Stimulated activated CD4-positive, alpha-beta T cell treated with anti-CD3 and anti-CD28 coated beads, Interleukin-4, amount 100 ng/mL, for 1 hour (primary cell): ENCODE measurements around the gene REXO4.
A peak's percentile ranks its signal among the peaks of the same experiment; 100 is the strongest.
"Not testable (repeated sequence)": the region's sequence is repeated elsewhere in the genome, so short reads cannot be mapped to it uniquely, and the experiment has no call there.

Experiments
- DNase-seq: peaks from one replicate; pipeline ENCODE4 v3.0.0-alpha.2; 2020

REXO4 gene

DNA sequence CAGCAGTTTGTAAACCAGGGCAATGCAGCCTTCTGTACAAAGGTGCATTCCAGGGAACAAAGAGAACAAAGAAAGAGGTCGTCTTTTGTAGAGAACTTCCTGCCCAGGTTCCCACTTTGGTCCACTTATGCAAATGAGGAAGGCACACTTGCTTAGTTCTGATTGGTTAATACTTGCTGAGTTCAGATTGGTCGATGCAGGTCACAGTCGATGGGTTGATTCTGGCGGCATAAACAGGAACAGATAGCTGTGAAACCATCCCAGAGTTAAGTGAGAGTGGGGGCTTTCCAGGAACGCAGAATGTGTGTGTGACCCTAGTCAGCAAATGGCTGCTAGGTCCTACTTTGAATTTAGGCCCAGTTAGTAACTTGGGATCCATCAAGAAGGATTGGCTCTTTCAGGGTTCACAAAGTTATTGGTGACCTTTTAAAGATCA is 2.6 kb upstream of the REXO4 start:
- DNase-seq, result no peak

DNA sequence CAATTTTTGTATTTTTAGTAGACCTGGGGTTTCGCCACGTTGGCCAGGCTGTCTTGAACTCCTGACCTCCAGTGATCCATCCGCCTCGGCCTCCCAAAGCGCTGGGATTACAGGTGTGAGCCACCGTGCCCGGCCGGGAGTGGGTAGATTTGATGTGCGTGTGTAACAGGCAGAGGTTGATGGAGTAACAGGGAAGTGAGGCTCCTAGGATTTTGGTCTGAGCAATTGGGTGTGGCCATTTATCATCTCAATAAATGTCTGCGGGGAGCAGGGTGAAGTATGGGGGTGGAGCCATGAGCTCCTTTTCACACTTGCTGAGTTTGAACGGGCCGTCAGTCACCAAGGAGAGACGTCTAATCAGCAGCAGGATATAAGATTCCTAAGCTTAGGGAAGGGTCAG is 1.2 kb upstream of the REXO4 start:
- no peak for DNase-seq

DNA sequence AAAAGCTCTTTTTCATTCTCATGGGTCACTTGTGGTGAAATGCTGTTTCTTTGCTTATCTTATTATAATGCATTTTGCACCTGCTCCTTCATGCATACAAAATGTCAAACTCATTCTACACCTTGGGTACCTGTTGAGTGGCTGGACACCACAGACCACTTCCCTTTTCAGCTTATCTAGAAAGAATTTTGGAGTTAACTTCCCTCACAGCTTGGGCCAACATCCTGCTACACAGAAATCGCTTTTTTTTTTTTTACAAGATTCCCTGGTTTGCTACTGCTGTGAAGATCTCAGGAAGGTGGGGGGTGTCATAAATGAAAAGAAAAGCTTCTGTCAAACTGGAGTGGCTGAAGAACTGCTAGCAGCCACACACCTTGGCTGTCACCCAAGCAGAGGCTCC is 2.6 kb downstream of the REXO4 start:
- DNase-seq, result no peak

DNA sequence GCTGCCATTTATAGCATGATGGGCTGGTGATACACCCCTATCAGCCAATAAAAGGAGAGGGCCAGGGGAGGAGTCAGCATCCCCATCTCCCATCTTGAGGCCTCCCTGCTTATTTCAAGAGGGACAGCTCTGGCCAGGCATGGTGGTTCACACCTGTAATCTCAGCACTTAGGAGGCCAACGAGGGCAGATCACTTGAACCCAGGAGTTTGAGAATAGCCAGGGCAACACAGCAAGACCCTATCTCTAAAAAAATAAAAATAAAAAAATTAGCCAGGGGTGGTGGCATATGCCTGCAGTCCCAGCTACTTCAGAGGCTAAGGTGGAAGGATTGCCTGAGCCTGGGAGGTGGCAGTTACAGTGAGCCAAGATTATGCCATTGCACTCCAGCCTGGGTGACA is 9.8 kb downstream of the REXO4 start:
- DNase-seq, result no peak

DNA sequence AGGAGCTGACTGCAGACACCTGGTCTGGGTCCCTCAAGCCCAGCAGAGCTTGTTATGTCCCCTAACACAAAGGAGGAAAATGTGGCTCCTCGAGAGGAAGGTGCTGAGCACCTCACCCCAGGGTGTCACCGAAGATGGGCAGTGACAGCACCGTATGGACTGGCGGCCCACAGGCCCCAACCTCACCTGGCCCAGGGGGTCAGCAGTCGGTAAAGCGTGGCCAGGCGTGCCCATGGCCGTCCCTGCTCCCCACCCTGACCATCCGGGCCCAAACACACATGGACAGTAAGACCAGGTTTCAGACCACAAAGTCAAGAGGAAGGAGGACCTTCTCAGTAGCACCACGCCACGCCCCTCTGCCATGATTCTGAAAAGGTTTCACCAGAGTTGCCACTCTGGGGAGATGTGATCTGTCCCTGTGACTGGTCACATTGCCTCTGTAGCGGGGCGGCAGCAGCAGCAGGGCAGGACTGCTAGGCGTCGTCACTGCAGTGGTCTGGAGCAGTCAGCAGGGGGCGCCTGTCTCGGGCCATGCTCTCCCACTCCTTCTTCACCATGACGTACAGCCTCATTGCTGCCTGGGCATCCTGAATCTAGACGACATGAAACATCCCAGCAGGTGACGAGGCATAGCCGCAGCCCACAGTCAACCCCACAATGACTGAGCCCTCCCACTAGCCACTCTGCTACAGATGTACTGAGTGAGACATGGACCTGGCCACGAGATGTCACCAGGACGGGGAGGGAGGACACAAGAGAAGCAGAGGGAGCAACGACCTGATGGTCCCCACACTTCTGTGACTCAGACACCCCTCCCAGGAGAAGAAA is 11.1 kb downstream of the REXO4 start:
- DNase-seq, result peak; percentile 81

DNA sequence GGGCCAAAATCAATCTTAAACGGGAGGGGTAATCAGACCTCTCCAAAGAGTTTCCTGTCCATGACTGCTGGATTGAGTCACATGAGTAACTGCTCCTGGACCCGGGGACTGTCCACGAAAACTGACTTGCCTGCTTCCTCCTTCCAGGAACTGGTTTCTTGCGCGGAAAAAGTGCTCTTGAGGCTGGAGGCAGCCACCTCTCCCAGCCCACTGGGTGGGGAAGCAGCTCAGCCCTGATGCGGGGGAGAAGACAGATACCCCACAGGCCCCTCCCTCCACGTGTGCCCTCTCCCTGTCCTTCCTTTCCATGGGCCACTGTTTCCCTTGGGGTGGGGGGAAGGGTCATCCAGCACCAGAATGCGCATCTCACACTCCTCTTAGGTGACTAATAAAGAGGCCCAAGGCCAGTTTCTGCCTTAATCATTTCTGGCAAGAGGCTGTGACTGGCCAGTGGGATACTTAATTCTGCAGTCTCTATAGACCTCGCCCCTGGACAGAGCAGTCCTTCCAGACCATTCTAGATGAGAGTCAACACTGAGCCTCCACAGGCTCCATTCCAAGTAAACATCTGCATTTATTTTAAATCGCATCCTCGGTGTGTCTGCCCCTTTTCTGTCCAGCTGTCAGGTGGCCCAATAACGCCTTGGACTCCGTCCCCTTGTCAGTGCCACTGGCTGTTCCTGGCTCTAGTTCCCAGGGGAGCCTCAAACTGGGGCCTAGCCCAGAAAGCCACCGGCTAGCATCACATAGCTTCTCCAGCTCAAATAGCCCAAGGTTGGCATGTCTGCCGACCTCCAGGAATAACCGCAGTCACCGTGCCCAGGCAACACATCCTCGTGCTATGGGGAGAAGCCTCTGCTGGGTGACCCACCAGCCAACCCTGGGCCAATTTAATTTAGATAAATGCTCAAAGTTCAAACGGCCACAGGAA is 12.0 kb downstream of the REXO4 start:
- no peak for DNase-seq

DNA sequence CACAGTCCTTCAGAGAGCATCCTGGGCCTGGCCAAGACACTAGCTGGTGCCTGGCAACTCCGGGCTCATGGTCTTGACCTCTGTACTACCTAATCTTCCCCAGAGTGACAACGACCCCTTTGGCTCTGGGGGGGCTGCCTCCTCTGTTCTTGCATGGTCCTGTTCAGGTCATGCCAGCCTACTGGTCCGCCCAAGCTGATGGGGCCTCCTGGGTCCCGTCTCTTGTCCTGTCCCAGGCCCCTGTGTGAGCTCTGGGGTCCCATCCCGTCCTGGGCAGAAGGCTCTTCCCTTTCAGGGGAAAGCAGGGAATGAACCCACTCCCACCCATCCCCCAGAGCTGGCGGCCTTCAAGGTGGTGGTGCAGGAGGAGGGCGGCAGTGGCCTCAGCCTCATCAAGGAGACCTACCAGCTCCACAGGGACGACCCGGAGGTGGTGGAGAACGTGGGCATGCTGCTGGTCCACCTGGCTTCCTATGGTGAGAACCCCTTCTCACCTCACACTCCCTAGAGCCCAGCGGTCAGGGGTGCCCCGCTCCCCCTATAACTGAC is 13.3 kb downstream of the REXO4 start:
- no peak for DNase-seq

DNA sequence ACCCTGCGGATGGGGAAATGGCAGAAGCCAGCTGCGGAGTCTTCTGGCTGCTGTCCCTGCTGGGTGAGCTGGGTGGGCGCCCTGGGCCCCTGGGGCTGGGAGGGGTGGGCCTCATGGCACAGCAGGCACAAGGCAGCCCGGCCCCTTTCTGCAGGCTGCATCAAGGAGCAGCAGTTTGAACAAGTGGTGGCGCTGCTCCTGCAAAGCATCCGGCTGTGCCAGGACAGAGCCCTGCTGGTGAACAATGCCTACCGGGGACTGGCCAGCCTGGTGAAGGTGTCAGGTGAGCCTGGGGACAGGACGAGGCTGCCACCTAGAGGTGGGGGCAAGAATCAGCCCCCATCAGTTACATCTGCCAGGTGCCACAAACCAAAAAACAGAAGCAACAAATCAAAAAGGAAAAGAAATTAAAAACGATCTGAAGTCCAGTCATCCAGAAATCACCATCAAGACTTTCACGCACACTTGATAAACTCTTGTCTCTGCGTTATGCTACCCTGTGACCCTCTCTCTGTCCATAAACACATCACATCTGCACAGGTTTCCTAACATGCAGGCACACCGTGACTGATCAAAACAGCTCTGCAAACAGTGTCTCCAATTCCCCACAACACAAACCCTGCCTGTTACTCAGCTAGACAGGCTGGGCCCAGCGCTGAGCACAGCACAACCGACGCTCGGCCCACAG is 13.9 kb downstream of the REXO4 start:
- peak; percentile 68 for DNase-seq

DNA sequence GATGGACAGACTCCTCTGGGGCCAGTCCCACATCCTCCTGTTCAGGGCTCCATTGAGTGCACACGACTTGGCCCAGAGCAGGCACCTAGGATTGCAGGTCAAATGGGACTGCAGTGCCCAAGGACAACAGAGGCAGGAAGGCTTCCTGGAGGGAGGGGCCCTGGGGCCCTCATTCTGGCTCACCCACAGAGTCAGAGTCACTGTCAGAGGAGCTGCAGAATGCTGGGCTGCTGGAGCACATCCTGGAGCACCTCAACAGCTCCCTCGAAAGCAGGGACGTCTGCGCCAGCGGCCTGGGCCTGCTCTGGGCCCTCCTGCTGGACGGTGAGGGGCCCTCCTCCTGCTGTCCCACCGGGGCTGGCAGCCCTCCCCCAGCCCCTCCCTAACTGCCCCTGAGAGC is 15.1 kb downstream of the REXO4 start:
- DNase-seq, result no peak

DNA sequence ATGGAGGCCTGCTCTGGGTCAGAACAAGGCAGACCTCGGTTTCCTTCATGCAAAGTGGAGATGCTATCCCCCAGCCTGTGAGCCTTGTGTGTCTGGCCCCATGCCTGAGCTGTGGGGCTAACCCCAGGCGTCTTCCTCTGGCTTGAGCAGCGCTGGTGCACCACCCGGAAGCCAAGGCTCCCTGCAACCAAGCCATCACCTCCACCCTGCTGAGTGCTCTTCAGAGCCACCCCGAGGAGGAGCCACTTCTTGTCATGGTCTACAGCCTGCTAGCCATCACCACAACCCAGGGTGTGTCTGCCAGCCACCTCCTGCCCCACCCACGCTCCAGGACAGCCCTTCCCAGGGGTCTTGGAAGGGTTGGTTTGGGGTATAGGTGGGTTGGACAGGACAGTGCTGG is 16.2 kb downstream of the REXO4 start:
- no peak for DNase-seq

DNA sequence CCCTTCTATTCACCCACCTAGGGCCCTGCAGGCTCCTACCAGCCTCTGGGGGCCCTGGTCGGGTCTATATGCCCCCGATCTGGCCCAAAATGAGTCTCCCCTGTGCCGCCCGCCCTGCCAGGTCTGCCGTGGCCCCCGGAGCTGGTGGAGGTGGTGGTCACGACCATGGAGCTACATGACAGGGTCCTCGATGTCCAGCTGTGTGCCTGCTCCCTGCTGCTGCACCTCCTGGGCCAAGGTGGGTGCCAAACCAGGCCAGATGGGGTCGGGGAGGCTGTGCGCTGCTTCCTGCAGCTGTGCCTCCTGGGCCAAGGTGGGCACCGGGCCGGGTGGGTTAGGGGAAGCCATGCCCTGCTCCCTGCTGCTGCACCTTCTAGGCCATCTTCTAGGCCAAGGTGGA is 17.5 kb downstream of the REXO4 start:
- no peak for DNase-seq

DNA sequence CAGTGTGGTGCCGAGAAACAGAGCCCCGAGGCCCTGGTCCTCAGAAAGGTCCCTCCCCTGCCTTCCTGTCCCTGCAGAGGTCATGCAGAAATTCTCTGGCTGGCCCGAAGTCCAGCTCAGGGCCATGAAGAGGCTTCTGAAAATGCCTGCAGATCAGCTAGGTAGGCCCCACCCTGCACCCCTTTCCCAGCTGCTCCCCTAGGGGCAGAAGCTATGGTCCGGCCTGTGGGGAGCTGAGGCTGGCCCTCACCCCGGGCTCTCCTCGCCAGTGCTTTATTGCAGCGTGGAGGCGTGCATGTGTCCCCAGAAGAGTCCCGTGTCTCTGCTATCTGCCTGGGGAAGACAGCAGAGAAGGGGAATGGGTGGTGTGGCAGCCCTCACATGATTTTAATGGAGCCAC is 19.9 kb downstream of the REXO4 start:
- no peak for DNase-seq

DNA sequence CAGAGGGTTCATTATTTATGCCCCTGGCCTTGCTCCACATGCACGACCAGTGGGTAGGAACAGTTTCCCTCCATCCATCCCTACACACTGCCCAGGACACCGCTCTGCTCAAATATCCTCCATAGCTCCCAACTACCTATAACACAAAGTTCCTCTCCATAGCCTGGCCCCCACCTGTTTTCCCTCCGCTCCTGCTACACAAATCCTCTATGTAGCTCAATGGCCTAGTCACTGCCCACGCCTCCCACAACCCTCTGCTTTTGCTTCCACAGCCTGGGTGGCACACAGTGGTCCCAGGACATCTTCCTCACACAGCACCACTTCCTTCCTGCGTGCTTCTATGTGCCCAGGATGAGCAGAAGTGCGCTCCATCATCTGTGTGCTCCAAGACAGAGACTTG is 20.4 kb downstream of the REXO4 start:
- DNase-seq, result no peak

DNA sequence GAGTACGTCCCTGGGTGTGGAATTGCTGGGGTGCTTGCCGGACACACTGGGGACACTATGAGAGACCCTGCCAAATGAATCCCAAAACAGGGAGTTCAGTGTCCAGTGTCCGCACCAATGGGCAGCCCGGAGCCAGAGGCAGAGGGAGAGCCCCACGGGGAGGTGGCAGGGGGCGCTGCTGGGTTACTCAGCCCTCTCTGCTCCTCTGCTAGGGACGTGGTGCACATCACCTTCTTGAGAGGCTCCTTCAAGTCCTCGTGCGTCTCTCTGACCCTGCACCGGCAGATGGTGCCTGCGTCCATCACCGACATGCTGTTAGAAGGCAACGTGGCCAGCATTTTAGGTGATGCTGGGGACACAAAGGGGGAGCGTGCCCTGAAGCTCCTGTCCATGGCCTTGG is 20.9 kb downstream of the REXO4 start:
- no peak for DNase-seq

DNA sequence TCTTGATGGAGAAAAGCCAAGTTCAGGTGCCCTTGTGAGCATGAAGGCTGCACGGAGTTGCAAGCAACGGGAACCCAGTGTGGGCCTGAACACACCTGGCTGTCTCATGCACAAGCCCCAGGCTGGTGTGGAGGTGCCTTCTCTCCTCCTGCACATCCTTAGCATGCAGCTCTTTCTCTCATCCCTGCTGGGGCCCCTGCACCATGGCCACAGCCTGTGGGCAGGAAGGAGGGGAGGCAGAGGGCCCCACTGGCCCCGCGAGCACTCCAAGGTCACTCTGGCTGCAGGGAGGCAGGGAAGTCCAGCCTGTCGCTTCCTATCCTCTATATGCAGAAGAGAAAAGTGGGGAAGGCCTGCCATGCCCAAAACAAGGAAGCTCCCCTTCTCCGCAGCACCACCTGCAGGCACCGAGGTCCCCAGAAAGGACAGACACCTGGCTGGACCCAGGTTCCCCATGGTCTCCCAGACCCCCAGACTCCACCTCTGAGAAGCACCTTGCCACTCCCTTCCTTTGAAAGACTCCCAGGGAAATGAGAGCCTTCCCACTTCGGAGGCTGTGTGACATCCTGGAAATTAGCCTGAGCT is 23.0 kb downstream of the REXO4 start:
- no peak for DNase-seq

DNA sequence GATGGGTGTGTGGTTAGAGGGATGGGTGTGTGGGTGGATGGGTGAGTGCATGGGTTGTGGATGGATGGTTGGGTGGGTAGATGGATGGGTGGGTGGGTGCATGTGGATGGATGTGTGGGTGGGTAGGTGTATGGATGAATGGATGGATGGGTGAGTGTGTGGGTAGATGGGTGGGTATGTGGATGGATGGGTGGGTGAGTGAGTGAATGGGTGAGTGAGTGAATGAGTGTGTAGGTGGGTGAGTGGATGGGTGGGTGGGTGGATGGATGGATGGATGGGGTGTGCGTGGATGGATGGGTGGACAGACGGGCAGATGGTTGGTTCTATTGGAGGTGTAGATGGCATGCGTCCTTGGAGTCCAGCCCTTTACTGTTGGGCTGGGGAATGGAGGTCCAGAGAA is 24.4 kb downstream of the REXO4 start:
- DNase-seq, result no peak

DNA sequence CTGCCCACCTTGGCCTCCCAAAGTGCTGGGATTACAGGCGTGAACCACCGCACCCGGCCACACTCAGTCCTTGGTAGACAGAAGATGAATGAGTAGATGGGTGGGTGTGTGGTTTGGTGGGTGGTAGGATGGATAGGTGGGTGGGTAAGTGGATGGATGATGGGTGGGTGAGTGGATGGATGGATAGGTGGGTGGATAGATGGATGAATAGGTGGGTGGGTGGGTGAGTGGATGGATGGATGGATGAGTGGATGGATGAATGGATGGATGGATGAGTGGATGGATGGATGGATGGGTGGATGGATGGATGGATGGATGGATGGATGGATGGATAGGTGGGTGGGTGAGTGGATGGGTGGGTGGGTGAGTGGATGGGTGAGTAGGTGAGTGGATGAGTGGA is 25.5 kb downstream of the REXO4 start:
- DNase-seq, result not testable (repeated sequence)

DNA sequence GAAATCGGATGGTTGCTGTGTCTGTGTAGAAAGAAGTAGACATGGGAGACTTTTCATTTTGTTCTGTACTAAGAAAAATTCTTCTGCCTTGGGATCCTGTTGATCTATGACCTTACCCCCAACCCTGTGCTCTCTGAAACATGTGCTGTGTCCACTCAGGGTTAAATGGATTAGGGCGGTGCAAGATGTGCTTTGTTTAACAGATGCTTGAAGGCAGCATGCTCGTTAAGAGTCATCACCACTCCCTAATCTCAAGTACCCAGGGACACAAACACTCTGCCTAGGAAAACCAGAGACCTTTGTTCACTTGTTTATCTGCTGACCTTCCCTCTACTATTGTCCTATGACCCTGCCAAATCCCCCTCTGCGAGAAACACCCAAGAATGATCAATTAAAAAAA is 26.4 kb downstream of the REXO4 start:
- DNase-seq, result not testable (repeated sequence)

DNA sequence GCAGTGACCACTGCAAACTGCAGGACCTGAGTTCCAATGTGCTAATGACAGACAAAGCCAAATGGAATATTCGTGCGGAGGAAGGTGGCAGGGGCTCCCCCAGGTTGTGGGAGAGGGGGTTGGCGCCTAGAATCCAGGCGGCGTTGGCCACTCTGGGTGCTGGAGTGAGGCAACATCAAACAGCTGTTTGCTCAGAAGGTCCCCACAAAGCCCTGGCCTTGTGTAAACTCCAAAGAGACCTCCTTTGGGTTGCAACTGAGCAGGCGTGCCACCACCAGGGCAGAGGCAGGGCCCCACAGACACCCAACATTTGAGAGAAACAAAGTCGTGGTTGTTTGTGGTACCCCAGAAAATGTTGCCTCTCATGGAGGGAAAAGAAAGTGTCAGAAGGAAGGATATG is 27.1 kb downstream of the REXO4 start:
- no peak for DNase-seq

DNA sequence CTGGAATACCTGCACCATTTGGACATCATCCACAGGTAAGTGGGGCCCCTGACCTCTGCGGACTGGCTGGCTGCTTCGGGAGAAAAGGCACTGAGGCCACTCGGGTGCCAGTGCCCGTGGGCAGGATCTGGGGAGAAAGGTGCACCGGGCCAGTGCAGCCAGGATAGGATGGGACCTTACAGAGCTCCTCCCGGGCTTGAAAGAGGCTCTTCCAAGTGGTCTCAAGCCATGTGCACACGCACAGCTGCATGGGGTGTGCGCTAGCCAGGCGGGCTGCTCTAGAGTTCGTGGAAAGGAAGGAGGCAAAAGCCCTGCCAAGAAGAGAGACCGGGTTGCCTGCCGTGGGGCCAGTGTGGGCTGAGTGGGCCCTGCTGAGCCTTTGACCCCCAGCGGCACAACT is 28.2 kb downstream of the REXO4 start:
- DNase-seq, result no peak

DNA sequence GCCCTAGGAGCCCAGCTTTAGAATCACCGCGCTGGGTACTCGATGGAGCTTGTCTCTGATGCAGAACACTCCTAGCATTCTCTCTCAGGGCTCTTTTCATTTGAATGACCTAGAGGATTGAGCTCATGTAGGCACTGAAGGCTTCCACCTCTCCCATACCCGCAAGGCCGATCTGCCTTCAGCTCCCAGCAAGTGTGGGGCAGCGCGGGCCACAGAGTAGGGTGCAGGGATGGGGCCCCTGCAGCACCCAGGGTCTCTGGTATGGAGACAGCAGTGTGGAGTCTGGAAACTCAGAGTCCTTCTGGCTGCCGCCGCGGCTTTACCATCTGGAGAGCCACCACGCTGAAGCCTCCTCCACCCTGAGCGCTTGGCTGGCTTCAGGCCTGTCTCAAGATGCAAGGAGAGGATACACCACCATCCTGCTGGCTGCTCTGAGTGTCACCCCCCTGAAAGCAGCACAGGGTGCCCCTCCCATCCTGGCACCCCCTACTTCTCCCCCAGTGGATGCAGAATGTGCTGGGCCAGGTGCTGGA is 28.7 kb downstream of the REXO4 start:
- no peak for DNase-seq

DNA sequence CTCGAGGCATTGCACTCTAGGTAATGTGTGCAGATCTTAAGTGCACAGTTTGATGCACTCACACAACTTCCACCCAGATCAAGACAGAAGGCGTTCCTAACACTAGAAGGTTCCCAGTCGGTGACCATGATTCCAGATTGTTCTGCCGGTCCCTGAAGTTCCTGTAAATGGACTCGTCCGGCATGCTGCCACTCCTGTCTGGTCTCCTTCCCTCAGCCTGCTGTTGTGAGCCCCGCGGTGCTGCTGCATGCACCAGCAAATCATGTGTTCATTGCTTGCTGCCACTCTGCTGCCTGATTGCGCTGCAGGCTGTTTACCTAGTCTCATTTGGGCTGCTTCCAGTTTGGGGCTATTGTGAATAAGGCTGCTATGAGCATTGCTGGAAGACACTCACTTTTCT is 30.1 kb downstream of the REXO4 start:
- no peak for DNase-seq

DNA sequence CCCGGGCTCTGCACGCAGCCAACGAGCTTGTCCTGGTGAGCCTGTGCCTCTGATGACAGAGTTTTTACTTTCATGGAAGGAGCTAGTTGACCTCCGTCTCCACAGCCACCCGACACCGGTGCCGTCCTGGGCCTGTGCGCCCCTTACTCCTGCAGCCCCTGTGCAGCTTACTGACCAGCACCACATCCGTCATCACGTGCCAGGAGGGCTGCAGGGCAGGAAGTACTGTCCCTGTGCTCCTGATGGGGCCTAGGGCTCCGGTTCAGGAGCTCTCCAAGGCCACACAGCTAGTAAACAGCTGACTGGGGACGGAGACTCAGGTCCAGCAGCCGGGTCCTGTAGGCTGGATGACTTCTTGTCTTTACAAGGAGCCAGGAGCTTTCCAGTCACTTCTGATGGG is 31.5 kb downstream of the REXO4 start:
- DNase-seq, result no peak
